ES-I3 (cell line): ENCODE data around the gene METAP2.
"Not testable (repeated sequence)": the region's sequence is repeated elsewhere in the genome, so short reads cannot be mapped to it uniquely, and the experiment has no call there.

Experiments
- H3K36me3 ChIP-seq: 2 replicates; pipeline ENCODE4 v1.6.1; 2013; ENCODE audit warnings: mild to moderate bottlenecking, low read length, control low read depth, moderate library complexity; ENCODE audit not compliant: insufficient read depth
- H3K4me1 ChIP-seq: 2 replicates; pipeline ENCODE4 v1.6.1; 2013; ENCODE audit warnings: mild to moderate bottlenecking, control low read depth, low read length; ENCODE audit not compliant: insufficient read depth
- H3K9ac ChIP-seq: 2 replicates; pipeline ENCODE4 v1.6.1; 2013; ENCODE audit warnings: low read depth, mild to moderate bottlenecking, low read length, moderate library complexity
- H3K9me3 ChIP-seq: 2 replicates; pipeline ENCODE4 v1.6.1; 2013; ENCODE audit warnings: mild to moderate bottlenecking, low read length, moderate library complexity; ENCODE audit not compliant: control insufficient read depth, insufficient read depth

METAP2 gene

DNA sequence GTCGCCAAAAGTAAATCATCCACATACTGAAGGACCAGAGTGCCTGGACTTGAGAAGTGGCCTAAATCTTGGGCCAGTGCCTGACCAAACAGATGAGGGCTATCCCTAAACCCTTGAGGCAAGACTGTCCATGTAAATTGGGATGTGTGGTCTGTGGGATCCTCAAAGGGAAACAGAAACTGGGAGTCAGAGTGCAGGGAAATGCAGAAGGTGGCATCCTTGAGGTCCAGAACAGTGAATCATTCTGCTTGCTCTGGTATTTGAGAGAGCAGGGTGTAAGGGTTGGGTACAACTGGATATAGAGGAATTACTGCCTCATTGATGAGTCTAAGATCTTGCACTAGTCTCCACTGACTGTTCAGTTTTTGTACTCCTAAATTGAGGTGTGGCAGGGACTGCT, 20.1 kb upstream of the METAP2 start:
- peaks cover 10% of the 10 kb centered on the region for H3K9me3 ChIP-seq
- H3K4me1 ChIP-seq, H3K36me3 ChIP-seq, H3K9ac ChIP-seq: not testable (repeated sequence)

DNA sequence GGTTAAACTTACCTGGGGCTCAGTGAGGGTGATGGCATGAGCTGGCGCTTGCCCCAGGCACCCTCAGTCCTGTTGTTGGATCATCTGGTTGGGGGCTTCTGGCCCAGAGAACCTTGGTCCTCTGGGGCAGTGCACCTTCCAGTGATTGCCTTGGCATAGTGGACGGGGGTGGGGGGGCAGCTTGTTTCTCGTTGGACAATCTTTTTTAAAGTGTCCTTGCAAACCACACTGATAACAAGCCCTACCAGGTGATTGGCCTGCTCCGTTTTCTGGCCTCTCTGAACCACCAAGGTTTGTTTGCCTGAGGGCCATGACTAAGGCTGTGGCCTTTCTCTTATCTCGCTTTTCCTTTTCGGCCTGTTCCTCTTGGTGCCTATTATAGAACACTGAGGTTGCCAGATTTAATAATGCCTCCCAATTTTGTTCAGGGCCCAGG, 19.2 kb upstream of the METAP2 start:
- H3K36me3 ChIP-seq, H3K9ac ChIP-seq, H3K4me1 ChIP-seq: not testable (repeated sequence)
- peaks cover 10% of the 10 kb centered on the region for H3K9me3 ChIP-seq

DNA sequence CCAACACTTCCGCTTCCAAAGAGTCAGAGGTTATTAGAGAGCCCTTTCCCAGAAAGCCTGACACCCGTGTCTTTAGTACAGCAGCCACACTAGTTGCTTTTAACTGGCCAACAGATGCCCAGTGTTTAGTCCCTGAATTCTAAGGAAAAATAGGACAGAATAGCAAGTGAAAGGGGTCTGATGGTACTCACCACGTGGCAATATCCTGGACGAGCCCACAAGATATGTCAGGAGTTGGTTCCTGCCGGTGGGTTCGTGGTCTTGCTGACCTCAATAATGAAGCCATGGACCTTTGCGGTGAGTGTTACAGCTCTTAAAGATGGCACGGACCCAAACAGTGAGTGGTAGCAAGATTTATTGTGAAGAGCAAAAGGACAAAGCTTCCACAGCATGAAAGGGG, 16.3 kb upstream of the METAP2 start:
- H3K4me1 ChIP-seq, H3K9ac ChIP-seq, H3K36me3 ChIP-seq: not testable (repeated sequence)

DNA sequence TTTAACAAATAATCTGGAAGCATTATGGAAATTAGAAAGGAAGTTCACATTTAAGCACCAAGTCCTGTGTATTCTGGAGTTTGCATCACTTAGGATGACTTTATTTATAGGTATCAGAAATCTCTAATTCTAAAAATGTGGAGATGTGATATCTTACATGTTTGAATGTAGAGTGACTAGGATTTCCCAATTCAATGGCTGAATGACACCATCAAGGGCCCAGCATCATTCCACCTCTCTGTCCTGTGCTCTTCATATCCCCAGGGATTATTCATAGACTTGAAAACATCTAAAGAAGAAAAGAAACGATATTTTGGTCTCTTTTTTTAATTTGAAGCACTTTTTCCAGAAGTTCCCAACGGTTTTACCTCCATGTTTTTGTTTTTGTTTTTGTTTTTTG, 15.2 kb upstream of the METAP2 start:
- peaks cover 10% of the 10 kb centered on the region for H3K9me3 ChIP-seq
- H3K9ac ChIP-seq = no peak overlapping the region
- H3K36me3 ChIP-seq = no peaks in the 10 kb centered on the region
- H3K4me1 ChIP-seq = no peaks in the 10 kb centered on the region

More for the DNA sequence above, 16.3 kb upstream of the METAP2 start:
- H3K9me3 ChIP-seq = peaks cover 10% of the 10 kb centered on the region

DNA sequence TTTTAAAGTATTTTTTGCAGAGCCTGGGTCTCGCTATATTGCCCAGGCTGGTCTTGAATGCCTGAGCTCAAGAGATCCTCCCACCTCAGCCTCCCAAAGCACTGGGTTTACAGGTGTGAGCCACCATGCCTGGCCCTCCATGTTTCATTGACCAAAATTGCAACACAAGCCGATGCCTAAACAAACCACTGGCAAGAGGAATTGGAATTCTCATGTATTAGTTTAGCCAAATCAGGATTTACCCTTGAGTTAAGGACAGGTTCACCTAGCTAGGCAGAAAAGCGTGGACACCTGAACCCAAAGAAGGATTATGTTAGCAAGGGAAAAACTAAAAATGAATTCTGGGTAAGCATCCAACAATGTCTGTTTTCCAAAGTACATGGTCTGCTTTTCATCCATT, 14.6 kb upstream of the METAP2 start:
- Histone ChIP-seq H3K4me1 (no peaks in the 10 kb centered on the region), H3K9ac (no peak overlapping the region), H3K9me3 (peaks cover 10% of the 10 kb centered on the region), H3K36me3 (no peaks in the 10 kb centered on the region)

DNA sequence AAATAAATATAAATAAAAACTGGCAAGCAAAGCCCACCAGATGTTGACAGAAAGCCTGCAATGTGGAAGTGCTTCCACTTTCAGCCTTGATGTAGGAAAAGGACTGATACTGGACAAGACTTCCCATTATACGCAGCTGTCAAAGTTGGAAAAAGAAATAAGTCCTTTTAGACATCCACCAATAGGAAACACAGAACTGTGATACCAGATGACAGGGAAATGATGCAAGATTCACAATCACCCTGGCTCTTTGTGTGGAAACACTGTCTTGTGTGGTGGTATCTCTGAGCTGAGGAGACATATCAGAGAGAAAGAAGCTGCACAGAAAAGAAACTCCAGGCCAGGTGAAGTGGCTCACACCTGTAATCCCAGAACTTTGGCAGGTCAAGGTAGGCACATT, 13.8 kb upstream of the METAP2 start:
- Histone ChIP-seq H3K9ac (no peak overlapping the region), H3K36me3 (no peaks in the 10 kb centered on the region), H3K9me3 (peaks cover 10% of the 10 kb centered on the region), H3K4me1 (no peaks in the 10 kb centered on the region)

DNA sequence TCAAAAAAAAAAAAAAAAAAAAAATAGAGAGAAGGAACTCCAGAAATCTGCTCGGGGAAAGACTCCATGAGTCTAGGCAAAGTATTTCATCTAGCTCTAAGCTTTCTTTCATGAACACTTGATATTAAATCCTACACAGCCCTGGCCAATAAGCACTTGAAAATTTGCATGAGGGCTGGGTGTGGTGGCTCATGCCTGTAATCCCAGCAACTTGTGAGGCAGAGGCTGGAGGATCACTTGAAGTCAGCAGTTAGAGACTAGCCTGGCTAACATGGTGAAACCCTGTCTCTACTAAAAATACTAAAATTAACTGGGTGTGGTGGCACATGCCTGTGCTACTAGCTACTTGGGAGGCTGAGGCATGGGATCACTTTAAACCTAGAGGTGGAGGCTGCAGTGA, 13.1 kb upstream of the METAP2 start:
- Histone ChIP-seq H3K9ac (no peak overlapping the region), H3K9me3 (peaks cover 10% of the 10 kb centered on the region), H3K4me1 (no peaks in the 10 kb centered on the region), H3K36me3 (no peaks in the 10 kb centered on the region)

DNA sequence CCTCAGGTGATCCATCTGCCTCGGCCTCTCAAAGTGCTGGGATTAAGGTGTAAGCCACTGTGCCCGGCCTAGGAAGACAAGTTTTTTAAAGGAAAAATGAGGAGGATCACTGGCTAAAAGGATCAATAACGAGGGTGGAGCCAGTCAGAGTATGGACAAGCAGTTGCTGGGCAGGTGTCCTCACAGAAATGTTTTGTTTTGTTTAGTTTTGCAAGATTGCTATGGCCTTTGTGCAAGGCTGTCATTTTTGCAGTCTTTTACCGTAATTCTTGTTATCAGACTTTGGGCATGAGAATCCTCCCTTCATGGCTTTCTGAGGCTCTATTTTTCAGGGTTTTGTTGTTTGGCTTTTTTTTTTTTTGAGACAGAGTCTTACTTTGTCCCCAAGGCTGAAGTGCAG, 11.9 kb upstream of the METAP2 start:
- Histone ChIP-seq H3K4me1 (no peaks in the 10 kb centered on the region), H3K36me3 (no peaks in the 10 kb centered on the region), H3K9me3 (peaks cover 7% of the 10 kb centered on the region), H3K9ac (no peak overlapping the region)

DNA sequence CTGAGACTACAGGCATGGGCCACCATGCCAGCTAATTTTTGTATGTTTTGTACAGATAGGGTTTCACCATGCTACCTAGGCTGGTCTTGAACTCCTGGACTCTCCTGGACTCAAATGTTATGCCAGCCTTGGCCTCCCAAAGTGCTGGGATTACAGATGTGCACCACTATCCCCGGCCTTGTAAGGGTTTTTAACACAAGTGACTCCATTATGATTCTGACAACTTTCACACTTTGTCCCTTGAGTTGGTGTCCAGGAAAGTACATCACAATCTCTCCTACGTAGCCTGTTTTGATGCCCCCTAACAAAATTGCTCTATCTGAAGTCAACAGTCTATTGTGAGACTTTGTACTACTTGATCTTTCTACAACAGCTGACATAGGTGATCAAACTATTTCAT, 11.4 kb upstream of the METAP2 start:
- Histone ChIP-seq H3K9me3 (peaks cover 4% of the 10 kb centered on the region), H3K36me3 (no peaks in the 10 kb centered on the region), H3K9ac (no peak overlapping the region), H3K4me1 (no peaks in the 10 kb centered on the region)

DNA sequence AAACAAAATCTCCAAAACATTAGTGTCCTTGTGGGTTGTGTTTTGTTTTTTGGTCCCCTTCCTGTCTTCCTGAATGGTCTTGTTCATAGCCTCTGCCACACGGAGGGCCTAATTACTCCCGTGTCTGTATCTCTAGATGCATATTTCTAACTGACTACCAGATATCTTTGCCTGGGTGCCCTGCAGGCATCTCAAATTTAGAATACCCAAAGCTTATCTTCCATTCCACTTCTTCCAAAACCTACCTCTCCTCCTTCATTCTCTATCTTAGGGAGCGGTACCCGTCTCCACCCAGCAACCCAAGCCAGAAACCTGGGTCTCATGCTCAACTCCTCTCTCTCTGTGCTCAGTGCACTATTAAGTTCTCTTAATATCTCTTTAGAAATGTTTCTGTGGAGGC, 10.9 kb upstream of the METAP2 start:
- H3K9ac ChIP-seq = no peak overlapping the region
- no peaks in the 10 kb centered on the region for H3K36me3 ChIP-seq
- no peaks in the 10 kb centered on the region for H3K4me1 ChIP-seq
- no peaks in the 10 kb centered on the region; the same call in 1 of the 2 replicates for H3K9me3 ChIP-seq

DNA sequence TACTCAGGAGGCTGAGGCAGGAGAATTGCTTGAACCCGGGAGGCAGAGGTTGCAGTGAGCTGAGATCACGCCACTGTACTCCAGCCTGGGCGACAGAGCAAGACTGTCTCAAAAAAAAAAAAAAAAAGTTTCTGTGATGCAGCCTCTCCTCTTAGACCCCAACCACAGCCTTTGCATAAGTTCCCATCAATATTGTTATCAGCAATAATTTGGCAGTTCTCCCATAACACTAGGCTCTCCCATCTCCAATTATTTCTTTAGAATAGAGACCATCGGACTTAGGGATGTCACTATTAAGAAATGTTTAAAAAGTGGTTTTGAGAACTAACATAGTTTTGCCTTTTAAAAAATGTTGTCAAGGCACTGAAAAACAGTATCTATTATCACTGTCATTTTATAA, 10.2 kb upstream of the METAP2 start:
- H3K9ac ChIP-seq, H3K4me1 ChIP-seq, H3K9me3 ChIP-seq, H3K36me3 ChIP-seq: not testable (repeated sequence)

DNA sequence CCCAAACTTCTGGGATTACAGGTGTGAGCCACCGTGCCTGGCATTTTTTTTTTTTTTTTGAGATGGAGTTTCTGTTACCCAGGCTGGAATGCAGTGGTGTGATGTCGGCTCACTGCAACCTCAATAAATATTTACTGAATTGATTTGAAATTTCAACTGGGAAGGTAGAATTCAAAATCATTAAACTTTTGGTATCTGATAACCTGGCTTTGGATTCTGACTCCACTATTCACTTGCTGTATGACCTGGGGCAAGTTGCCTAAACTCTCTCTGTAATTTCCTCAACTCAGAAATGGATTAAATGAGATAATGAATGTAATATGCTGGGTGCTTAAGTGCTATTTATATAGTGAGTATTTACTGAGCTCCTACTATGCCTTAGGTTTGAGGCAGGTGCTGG, 8.7 kb upstream of the METAP2 start:
- Histone ChIP-seq H3K9ac (no peak overlapping the region), H3K4me1 (no peaks in the 10 kb centered on the region), H3K36me3 (no peaks in the 10 kb centered on the region), H3K9me3 (no peaks in the 10 kb centered on the region)

DNA sequence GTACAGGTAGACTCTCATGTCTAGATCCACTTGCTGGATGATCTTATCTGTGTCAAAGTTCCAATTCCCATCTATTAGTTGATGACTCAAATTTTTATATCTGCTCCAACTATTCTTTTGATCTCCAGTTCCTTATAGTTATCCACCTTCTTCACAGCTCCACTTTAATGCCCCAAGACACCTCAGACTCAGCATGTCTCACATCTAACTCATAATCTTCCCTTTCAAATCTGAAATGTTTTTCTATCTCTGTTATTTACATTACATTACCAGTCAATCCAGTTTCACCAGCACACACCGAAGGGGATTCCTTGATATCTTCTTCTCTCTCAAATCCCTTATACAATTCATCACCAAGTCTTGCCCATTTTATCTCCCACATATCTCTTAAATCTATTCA, 3.7 kb upstream of the METAP2 start:
- Histone ChIP-seq H3K36me3 (no peaks in the 10 kb centered on the region), H3K9me3 (no peaks in the 10 kb centered on the region), H3K9ac (no peak overlapping the region), H3K4me1 (no peaks in the 10 kb centered on the region)

DNA sequence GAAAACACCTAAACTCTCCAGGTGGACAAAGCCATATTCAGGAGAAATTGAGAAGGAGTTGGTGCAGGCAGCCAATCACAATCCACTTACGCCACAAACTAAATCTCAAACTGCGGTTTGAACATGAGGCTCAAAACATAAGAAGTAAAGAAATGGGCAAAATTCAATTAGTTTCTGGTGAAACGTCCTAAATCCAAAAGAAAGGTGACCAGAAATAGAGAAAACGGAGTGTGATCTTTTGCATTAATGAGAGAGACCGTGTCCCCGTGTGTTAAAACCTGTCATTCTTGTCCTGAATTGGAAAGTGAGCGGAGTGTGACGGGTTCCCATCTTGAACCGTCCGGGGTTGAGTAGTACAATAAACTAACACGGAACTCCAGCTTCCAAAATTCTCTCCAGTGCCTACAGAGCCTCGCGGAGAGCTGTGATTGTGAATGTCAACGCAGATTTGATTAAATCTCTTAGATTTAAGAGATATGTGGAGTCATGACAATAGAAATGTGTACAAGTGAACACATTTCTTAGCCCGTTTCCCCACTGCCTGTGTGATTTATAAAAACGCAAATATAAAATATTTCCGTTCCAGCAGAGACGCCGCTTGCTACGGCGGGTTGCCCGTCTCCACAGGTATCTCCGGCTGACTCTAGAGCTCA, 595 bp upstream of the METAP2 start:
- Histone ChIP-seq H3K9ac (peak overlapping the region; percentile 99), H3K9me3 (no peaks in the 10 kb centered on the region), H3K4me1 (no peaks in the 10 kb centered on the region), H3K36me3 (no peaks in the 10 kb centered on the region; the same call in 1 of the 2 replicates)

DNA sequence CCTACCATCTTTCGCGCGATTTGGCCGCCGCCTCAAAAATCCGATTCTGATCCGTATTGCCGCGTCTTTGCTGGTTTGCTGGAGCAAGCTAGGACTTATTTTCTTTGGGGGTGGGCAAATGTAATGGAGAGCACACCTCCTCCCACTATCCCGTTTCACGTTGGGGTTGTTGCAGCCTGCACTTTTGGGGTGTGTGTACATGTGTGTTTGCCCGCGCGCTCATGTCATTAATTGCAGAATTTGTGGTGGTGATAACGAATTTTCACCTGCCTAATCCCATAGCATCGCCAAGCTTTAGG, 657 bp downstream of the METAP2 start:
- Histone ChIP-seq H3K36me3 (peaks cover 3% of the 10 kb centered on the region; the same call in 1 of the 2 replicates), H3K4me1 (no peaks in the 10 kb centered on the region)

DNA sequence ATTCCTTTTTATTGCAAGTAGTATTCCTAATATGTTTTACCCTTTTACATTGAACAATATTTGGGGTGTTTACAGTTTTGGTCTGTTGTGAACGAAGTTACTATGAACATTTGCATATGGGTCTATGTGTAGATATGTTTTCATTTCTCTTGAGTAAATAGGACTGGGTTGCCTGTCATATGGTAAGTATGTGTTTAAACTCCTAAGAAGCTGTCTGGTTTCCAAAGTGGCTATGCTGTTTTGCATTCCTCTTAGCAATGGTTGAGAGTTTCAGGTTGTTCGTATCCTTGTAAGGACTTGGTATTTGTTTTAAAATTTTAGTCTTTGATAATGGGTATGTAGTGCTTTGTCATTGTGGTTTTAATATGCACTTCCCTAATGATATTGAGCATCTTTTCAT, 6.3 kb downstream of the METAP2 start:
- H3K4me1 ChIP-seq = no peaks in the 10 kb centered on the region

More for the DNA sequence above, 657 bp downstream of the METAP2 start:
- Histone ChIP-seq H3K9ac (peak overlapping the region; percentile 99), H3K9me3 (no peaks in the 10 kb centered on the region)

More for the DNA sequence above, 6.3 kb downstream of the METAP2 start:
- Histone ChIP-seq H3K9me3 (no peaks in the 10 kb centered on the region), H3K9ac (no peak overlapping the region), H3K36me3 (peaks cover 8% of the 10 kb centered on the region; the same call in 1 of the 2 replicates)
